Endometrium (tissue), 2 donors: ENCODE data around the gene USP48.

Source experiments
- FAIRE-seq: peaks from 2 replicates; lab custom pipeline; 2012; peaks lifted over from hg19 to GRCh38; lab: Jason Lieb, UNC
- donor health status: control.
- donor health status: control.

Gene USP48

GRCh38 chr1:21749109-21749508, 33.8 kb downstream of the USP48 start:
- FAIRE-seq: no peak

- FAIRE-seq: no peak
These were observed 39.5 kb downstream of the USP48 start for GRCh38 chr1:21743476-21743875.

DNA sequence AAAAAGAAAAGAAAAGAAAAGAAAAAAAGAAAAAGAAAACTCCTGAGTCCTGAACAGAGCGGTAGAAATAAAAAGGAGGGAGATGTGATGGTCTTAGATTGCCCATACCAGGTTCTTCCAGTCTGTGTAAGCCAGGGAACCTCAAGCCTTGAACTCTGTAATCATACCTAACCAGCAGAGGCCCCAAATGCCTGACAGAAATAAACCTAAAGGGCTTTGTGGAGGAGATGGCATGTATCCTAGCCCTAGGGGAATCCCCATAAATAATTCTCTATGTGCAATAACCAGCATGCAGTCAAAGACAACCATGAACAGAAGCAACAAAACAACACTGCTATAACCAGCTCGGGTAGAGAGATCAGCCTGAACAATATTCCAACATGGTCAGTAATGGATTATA, 40.4 kb downstream of the USP48 start:
- no peak for FAIRE-seq

GRCh38 chr1:21741206-21741605, 41.7 kb downstream of the USP48 start:
- peak; percentile 23 for FAIRE-seq

- no peak for FAIRE-seq
These were observed 46.1 kb downstream of the USP48 start for GRCh38 chr1:21736876-21737275.

- no peak for FAIRE-seq
These were observed 46.9 kb downstream of the USP48 start for GRCh38 chr1:21736011-21736410.

DNA sequence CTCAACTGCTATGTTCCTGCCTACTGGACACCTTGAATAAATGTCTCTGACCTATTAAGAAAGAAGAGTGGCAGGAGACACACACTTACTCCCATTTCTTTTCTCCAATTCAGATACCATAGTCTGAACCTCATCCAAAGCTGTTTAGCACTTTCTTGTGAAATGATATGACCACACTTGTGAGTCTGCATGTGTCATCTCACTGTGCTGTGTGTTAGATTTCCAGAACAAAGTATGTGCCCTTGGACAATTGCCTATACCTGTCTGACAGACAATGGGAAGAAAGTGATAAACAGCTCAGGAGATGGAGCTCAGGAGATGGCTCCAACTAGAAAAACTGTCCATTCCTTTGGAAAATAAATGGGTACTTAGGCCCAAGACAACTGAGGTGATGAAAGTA, 48.4 kb downstream of the USP48 start:
- no peak for FAIRE-seq

- peak; percentile 15 for FAIRE-seq
These were observed 50.3 kb downstream of the USP48 start for GRCh38 chr1:21732664-21733063.

DNA sequence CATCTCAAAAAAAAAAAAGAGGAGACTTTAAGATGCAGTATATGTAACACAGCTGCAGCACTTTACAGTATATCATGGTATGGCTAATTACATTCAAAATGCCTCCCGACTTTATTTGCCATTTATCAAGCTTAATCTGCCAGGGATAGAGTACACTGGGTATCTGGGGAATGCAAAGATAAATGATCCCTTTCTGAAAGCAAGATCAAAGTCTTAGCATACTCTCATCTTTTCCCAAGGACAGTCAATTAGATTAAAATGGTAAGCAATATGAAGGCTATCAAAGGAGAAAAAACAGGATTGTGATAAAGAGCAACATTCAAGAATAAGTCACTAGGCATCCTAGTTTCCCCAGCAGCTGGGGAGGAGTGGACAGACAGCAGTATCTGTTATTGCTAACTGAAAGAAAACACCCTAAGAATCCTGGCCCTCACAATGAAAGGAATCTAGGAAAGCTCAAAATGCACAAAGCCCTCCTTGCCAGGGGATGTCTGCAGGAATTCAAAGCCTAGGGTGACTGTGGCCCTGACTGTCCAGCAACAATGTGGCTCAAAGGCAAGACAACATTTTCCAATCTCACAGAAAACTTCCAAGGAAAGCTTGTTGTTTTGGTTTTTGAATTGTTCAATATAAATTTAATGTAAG, 57.1 kb downstream of the USP48 start:
- FAIRE-seq: no peak

DNA sequence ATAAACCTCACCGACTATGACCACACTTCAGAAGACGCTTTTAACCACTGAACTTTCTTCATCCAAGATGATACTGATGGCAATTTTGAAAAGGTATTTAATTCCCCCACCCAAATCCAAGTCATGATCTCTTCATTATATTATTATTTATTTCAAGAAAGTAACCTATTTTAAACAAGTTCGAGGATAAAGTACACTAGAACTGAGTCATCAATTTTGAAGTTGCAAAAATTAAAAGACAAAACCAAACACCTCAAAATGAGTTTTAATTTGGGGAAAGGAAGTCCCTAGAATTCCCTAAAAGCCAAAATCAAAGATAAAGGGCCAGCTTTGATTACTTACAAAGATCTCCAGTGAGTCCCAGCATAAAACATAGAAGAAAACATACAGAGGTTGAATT, 58.4 kb downstream of the USP48 start:
- no peak for FAIRE-seq

DNA sequence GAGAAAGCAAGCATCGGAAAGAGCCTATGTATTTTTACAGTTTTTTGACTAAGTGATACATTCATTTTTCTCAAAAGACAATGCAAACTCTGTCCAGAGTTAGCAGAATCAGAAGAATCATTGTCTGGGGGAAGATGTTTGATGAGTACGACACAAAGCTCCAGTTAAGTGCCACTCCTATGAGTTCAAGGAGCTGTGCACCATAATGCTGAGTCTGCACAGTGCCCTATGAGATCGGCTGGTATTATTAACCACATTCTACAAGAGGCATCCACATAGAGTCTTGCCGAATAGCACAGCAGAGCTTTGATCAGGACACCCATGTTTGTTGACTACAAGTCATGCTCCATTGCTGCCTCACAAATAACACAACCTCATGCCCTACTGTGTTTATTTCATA, 58.9 kb downstream of the USP48 start:
- FAIRE-seq: no peak

- no peak for FAIRE-seq
These were observed 61.5 kb downstream of the USP48 start for GRCh38 chr1:21721295-21721985.

- no peak for FAIRE-seq
These were observed 66.8 kb downstream of the USP48 start for GRCh38 chr1:21716169-21716568.

DNA sequence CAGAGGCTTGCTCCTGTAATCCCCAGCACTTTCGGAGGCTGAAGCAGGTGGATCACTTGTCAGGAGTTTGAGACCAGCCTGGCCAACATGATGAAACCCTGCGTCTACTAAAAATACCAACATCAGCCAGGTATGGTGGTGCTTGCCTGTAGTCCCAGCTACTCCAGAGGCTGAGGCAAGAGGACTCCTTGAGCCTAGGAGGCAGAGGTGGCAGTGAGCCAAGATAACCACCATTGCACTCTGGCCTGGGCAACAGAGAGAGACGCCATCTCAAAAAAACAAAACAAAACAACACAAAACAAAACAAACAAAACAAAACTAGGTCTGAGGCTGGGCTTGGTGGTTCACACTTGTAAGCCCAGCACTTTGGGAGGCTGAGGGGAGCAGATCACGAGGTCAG, 75.1 kb downstream of the USP48 start:
- no peak for FAIRE-seq

DNA sequence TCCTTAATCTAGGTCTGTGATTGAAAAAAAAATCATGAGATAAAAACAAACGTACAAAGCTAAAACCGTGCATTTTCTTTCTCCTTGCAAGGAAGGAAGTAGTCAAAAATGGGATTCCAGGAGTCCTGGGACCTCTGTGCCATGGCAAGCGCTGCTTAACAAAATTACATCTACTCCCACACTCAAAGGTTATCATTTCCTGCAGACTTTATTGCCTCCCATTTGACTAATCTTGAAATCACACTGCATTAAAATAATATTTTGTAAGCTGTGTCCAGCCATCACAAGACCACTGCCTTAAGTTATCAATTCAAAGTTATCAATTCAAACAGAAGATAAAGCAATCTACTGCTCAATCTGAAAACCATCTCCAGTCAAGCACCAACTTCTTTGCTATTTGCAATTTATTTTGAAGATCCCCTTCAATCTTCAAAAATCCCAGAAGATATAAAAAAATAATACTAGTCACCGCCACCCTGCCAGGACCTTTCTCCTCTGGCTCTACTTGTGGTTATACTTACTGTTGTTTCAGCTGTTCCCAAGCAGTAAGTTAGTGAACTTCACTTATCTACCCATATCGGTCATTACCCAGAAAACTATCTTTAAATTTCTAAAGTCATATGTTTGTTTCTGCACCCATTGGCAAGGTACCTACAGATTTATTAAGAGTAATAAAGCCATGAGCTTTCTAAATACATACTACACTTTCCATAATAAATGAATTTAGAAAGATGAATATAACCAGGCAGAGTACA, 75.7 kb downstream of the USP48 start:
- FAIRE-seq: no peak

GRCh38 chr1:21706151-21706835, 76.7 kb downstream of the USP48 start:
- FAIRE-seq: no peak

GRCh38 chr1:21705303-21705980, 77.5 kb downstream of the USP48 start:
- FAIRE-seq: no peak

DNA sequence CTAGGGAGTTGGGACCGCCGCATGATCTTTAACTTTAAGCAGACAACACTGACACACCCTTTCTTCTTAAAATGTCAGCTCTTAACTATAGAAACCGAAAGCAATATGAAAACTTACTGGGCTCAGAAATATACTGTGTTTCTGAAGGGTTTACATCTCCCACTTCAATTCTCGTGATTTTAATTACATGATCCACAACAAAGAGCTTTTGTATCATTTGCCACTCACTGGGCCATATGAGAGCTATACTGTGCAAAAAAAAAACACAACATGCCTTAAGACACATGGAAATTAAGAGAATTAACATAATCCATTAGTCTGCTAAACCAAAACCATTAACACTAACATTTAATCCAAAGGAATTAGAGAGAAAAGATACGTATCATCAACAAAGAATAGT, 78.8 kb downstream of the USP48 start:
- FAIRE-seq: no peak

- FAIRE-seq: no peak
These were observed 79.5 kb downstream of the USP48 start for GRCh38 chr1:21703318-21703963.

DNA sequence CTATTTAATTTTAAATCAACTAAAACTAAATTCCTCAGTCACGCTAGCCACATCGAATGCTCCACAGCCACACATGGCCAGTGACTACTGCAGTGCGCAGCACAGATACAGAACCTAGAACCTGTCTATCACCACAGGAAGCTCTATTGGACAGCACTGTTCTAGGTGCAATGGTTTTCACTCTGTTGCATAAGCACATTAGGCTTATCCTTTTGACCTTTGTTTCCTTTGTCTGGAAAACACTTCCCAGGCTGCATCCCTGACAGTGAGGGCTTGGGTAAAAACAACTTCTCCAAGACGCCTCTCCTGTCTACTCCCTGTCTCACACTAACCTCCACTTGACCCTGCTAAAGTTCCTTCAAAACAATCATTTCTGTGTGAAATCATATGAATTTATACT, 80.2 kb downstream of the USP48 start:
- FAIRE-seq: no peak

DNA sequence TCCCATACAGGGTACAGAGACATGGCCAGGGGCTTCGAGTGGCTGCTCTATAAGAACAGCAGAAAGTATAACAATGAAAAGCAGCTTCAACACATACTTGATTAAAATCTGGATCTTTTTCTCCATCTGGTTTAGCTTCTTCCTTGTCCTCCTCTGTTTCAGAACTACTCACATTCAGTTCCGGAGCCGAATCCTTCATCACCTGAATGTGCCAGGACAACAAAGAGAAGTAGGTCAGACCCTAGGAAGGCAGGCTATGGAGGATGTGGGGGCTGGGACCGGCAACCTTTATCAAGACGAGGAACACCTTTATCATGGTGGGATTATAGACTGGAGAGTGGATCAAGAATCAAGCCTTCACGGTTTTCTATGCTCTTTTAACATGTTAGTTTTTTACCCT, 81.5 kb downstream of the USP48 start:
- no peak for FAIRE-seq

DNA sequence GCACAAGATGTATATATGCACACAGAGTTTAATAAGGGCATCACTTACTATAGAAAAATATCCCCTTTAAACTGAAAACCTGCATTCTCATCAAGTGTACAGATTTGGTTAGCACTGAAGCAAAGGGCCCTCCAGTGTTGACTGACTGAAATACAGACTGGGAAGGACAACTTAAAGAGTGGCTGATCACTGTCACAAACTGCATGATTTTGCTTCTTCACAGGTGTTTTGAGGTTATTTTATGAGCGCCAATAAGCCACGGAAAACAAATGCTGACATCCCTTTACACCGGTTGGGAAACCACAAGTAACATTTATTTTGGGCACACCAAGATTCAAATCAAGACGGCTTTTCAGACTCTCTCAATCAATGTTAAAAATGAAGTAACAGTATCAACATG, 82.9 kb downstream of the USP48 start:
- FAIRE-seq: no peak
